SK-N-MC (cell line): ENCODE results near the gene TGM1.

Source experiments
- DNase-seq: peaks from one replicate; pipeline ENCODE4 v3.0.0-alpha.2; 2011; ENCODE audit warnings: low read depth, low spot score
- H3K27ac ChIP-seq: fragments of 200-600 bp; sonication (generic); 2 replicates; pipeline ENCODE4 v1.5.1; 2016; ENCODE audit warnings: mixed run types
- H3K36me3 ChIP-seq: fragments of 200-600 bp; sonication (generic); 2 replicates; pipeline ENCODE4 v1.6.1; 2017; ENCODE audit warnings: antibody characterized with exemption, low read length, mixed read lengths; ENCODE audit not compliant: insufficient read depth
- H3K4me3 ChIP-seq: fragments of 200-600 bp; sonication (generic); 2 replicates; pipeline ENCODE4 v1.5.1; 2016
- H3K9ac ChIP-seq: fragments of 200-600 bp; sonication (generic); 2 replicates; pipeline ENCODE4 v1.8.0; 2017; ENCODE audit warnings: mixed run types, mixed read lengths; ENCODE audit not compliant: insufficient read length
- H3K9me3 ChIP-seq: fragments of 200-600 bp; sonication (generic); 2 replicates; pipeline ENCODE4 v1.6.1; 2017; ENCODE audit warnings: low read depth, mild to moderate bottlenecking, antibody characterized with exemption, low read length, moderate library complexity, mixed read lengths
- EZH2 ChIP-seq: fragments of 200-600 bp; sonication (generic); IDR thresholded peaks from one replicate; pipeline ENCODE4 v1.6.1; 2017; ENCODE audit warnings: antibody characterized with exemption
- FOXP2 ChIP-seq: optimal IDR thresholded peaks from 2 replicates; pipeline ENCODE3; 2011; ENCODE audit warnings: mild to moderate bottlenecking, moderate library complexity; ENCODE audit not compliant: insufficient read depth; ENCODE audit errors: extremely low read length, control extremely low read depth
- POLR2AphosphoS5 ChIP-seq: IDR thresholded peaks from 2 replicates; pipeline ENCODE4 v1.6.1; 2012; ENCODE audit warnings: mild to moderate bottlenecking, low read depth, low read length, borderline replicate concordance

The TGM1 gene

DNA sequence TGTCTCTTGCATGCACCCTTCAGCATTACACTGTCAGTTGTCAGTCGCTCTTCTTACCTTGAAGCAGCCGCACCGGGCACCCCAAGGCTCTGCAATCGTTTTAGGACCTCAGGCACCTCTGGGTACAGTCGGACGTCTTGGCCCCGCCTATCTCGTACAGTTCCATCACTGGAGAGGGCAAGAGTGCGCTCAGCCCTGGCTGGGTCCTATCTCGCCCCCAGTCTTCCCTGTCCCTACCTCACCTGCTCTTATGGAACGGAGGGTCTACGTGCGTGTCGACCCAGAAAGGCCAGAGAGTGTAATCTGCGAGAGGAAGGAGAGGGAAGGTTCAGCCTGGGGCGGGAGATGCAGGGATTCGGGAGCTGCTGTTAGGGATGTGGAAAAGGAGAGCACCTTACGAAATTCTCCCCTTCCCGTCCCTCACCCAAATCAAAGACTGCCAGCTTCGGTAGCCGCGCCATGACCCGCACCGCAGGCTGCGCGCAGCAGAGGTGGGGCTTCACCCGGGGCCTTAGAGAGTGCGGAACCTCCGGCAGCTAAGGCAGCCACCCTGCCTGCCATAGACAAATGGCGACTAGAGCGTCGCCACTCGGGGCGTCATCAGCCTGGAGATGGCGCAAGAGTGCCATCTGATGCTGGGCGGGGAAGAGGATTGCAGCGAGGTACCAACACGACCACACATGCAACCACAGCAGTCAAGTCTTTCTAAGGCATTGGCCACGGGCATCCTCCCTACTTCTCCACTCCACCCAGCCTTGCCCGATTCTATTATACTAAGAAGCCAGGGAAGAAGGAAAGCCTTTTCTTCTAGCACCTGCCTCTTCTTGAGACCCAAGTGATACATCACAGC is 47.3 kb downstream of the TGM1 start, which contains the start of gene MDP1:
Gene MDP1, minus strand, starts transcription at position 572 of the 850 bp plus-strand sequence. Its CDS starts 111 bp downstream, at position 461.
- TF ChIP-seq POLR2AphosphoS5 (peak; percentile 93), FOXP2 (peak; percentile 94), EZH2 (no peak)
- H3K27ac ChIP-seq: peak within 1 kb of the TSS; percentile 60; the same call in 1 of the 2 replicates
- H3K9me3 ChIP-seq: no peaks in the 10 kb centered on the region

DNA sequence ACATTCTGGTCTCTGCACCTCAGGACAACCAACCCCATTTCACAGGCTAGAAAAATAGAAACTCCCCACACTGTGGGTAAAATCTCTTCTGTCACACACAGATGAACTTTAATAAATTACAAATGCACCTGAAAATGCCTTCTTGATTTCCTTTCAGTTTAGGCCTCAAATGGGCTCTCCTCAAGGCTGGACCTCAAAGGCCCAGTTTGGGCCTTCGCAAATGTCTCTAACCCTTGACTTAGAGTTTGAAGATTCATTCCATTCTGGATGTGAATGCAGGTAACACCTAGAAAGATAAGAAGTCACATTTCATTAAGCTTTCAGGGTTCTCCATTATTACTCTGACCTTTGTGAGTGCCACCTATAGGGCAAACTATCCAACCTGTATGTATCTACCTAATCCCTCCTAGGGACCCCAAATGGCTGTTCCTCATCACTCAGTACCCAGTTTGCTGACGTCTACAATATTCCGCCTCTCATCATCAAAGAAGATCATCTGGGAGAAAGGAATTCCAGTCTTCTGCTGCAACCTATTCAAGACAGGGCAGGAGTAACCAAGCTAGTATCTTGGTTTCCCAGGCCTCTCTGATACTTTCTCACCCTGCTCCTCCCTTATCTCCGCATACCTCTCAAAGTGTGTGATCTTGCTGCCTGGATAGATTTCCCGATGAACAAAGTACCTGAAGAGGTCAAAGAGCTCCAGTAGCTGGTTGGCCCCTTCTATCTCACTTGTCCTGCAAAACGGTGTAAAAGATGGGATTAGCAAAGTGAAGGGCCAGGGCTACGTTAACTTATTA is 48.9 kb downstream of the TGM1 start:
- Histone ChIP-seq H3K4me3 (peak overlapping the region; percentile 92), H3K27ac (peak overlapping the region; percentile 94), H3K36me3 (peaks cover 27% of the 10 kb centered on the region; the same call in 1 of the 2 replicates), H3K9me3 (no peaks in the 10 kb centered on the region), H3K9ac (peak overlapping the region; percentile 75)
- no peak for DNase-seq
- TF ChIP-seq EZH2 (no peak), POLR2AphosphoS5 (no peak), FOXP2 (no peak)

More for the DNA sequence above, 47.3 kb downstream of the TGM1 start, which contains the start of gene MDP1:
- peak within 1 kb of the TSS; percentile 86 for H3K9ac ChIP-seq
- H3K4me3 ChIP-seq: peak within 1 kb of the TSS; percentile 97
- DNase-seq: no peak
- H3K36me3 ChIP-seq: peaks cover 12% of the 10 kb centered on the region; the same call in 1 of the 2 replicates

GRCh38 chr14:24212924-24213865 is 49.8 kb downstream of the TGM1 start, which contains the start of gene CHMP4A:
TSS of gene CHMP4A (minus strand) at chr14:24213488. CDS start at chr14:24213439, 49 bp downstream.
- Histone ChIP-seq H3K4me3 (peak within 1 kb of the TSS; percentile 92), H3K27ac (peak within 1 kb of the TSS; percentile 94), H3K9me3 (no peaks in the 10 kb centered on the region), H3K36me3 (peaks cover 28% of the 10 kb centered on the region; the same call in 1 of the 2 replicates), H3K9ac (peak within 1 kb of the TSS; percentile 93)
- DNase-seq: peak; percentile 86
- peak; percentile 91 for TF ChIP-seq POLR2AphosphoS5
- TF ChIP-seq EZH2: no peak
- TF ChIP-seq FOXP2: no peak

DNA sequence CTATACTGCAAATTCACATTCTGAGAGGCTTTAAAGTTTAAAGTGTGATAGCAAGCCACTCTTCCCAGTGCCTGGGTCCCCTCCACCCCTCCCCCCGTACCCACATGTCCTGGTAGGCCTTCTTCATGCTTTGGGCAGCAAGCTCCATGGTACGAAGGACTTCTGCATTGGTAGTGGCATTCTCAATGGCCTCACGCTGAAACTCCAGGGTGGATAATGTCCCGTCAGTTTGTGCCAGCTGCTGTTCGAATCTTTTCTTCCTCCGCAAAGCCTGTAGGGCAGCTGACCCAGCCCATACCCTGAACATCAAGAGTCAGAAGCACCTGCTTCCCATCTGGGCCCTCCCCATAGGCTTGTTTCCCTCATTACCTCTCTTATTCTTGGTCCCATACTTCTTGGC is 51.7 kb downstream of the TGM1 start:
- Histone ChIP-seq H3K9me3 (no peaks in the 10 kb centered on the region), H3K36me3 (peaks cover 34% of the 10 kb centered on the region; the same call in 1 of the 2 replicates), H3K9ac (no peak overlapping the region), H3K4me3 (no peak overlapping the region), H3K27ac (no peak overlapping the region)
- no peak for DNase-seq
- TF ChIP-seq POLR2AphosphoS5 (no peak), FOXP2 (no peak), EZH2 (no peak)

- TF ChIP-seq POLR2AphosphoS5 (no peak), EZH2 (no peak), FOXP2 (no peak)
- Histone ChIP-seq H3K9ac (no peak overlapping the region), H3K4me3 (no peak overlapping the region), H3K9me3 (no peaks in the 10 kb centered on the region), H3K36me3 (peaks cover 44% of the 10 kb centered on the region; the same call in 1 of the 2 replicates), H3K27ac (no peak overlapping the region)
- no peak for DNase-seq
These were observed 55.4 kb downstream of the TGM1 start for GRCh38 chr14:24207625-24208024.

DNA sequence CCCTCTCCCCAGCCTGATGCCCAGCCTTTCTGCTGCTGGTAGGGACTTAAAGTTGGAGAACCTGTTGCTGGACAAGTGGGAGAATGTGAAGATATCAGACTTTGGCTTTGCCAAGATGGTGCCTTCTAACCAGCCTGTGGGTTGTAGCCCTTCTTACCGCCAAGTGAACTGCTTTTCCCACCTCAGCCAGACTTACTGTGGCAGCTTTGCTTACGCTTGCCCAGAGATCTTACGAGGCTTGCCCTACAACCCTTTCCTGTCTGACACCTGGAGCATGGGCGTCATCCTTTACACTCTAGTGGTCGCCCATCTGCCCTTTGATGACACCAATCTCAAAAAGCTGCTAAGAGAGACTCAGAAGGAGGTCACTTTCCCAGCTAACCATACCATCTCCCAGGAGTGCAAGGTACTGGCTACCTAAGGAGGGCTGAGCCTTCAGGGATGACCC is 55.8 kb downstream of the TGM1 start:
- no peak for DNase-seq
- Histone ChIP-seq H3K36me3 (peaks cover 44% of the 10 kb centered on the region; the same call in 1 of the 2 replicates), H3K9me3 (no peaks in the 10 kb centered on the region), H3K9ac (no peak overlapping the region), H3K27ac (no peak overlapping the region), H3K4me3 (no peak overlapping the region)
- TF ChIP-seq FOXP2 (no peak), POLR2AphosphoS5 (no peak), EZH2 (no peak)

GRCh38 chr14:24206260-24207103 is 56.5 kb downstream of the TGM1 start:
- H3K9ac ChIP-seq: no peak overlapping the region
- peaks cover 43% of the 10 kb centered on the region; the same call in 1 of the 2 replicates for H3K36me3 ChIP-seq
- H3K4me3 ChIP-seq: no peak overlapping the region
- TF ChIP-seq POLR2AphosphoS5 (no peak), EZH2 (no peak), FOXP2 (no peak)
- no peak for DNase-seq
- no peak overlapping the region for H3K27ac ChIP-seq
- H3K9me3 ChIP-seq: no peaks in the 10 kb centered on the region
